GM21786 (cell line): ENCODE results near the gene SGSM1.

Source experiments
- ATAC-seq: cut with Tn5 transposase; IDR thresholded peaks from one replicate; pipeline ENCODE4 v1.9.1; 2021; ENCODE audit not compliant: unreplicated experiment

SGSM1 gene

GRCh38 chr22:24803064-24803542 is 2.9 kb upstream of the SGSM1 start:
- no peak for ATAC-seq

GRCh38 chr22:24806663-24807001 is 621 bp downstream of the SGSM1 start:
- no peak for ATAC-seq

- ATAC-seq, result no peak
Observed at GRCh38 chr22:24807284-24807950, 1.4 kb downstream of the SGSM1 start.

DNA sequence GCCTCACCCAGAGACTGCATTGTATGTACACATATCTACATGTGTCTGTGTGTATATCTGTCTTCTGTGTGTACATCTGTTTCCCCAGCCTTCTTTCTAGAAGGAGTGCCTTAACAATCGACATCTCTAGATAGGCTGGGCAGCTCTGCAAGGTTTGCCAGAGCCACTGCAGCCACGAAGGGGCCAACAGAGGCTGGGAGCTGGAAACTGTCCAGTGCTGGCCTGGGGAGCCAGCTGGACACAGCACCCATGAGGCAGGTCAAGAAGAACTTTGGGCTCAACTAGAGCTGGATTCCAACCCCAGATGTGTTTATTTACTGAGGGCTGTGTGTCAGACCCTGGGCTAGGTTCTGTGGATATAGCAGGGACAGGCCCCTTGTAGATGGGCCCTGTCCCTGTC is 3.3 kb downstream of the SGSM1 start:
- no peak for ATAC-seq

GRCh38 chr22:24810043-24810749 is 4.2 kb downstream of the SGSM1 start:
- no peak for ATAC-seq

DNA sequence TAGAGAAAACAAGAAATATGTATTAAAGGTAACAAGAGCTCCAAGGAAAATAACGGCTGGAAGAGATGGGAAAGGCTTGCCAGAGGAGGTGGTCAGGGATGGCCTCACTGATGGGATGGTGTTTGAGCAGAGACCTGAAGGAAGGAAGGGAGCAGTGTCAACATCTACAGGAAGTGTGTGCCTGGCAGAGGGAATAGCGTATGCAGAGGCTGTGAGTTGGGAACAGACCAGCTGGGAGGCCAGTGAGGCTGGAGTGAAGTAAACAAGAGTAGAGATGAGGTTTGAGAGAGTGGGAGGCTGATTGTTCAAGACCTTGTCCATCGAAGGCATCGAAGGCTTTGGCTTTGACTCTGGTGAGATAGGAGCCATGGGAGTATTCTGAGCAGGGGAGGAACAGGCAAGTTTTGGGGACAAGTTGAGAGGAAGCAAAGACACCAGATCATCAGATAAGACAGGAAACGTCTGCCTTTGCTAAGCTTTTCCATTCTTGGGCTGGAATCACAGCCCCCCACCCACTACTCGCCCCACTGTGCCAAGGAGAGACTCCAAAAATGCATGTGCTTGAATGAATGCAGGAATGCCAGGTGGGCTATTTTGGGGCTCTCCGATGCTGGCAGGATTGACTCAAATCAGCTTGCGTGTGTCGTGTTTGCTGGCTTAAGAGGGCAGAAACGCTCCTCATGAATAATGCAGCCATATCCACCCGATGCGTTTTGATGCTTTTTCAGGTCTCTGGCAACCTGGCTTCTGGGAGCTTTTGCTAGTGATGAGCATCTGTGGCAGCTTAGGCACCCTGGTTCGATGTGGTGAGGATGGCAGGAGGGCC is 7.2 kb downstream of the SGSM1 start:
- ATAC-seq, result no peak

DNA sequence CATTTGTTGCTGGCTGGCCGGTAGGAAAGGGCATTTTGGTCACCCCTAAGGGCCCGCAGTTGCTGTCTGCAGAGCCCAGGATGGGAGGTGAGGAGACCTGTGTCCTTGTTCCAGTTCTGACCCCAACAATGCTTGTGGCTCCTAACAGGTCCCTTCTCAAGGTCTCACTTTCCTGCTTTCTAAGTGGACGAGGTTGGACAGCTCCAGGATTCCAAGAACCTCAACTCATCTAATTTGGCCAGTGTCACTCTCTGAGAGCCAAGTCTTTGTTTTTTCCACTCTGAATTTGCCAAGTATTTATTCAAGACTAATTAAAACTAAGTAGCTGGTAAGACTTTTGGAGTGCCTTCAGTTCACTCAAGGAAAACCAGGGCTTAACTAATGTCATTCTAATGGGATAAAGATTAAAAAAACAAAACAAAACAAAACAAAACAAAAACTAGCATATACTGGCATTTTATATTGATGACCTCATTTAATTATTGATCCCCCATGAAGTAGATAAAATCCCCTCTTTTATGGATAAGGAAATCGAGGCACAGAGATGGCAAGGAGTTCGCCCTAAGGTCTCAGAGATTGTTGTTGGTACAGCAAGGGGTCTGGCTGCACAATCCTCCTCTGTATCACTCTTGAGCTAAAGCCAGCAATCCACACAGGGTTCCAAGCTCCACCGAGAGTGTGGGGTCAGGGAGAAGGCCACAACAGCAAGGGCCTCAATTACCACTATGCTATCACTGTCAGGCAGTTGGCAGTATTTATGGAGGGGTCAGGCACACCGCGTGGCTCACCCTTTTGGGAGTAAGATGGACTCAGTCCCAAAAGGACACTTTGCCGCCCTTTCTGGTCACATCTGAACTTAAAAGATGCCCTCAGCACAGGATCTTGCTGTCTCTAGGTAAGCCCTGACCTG is 8.1 kb downstream of the SGSM1 start:
- ATAC-seq, result no peak

GRCh38 chr22:24816806-24817205 is 10.8 kb downstream of the SGSM1 start:
- ATAC-seq, result no peak

- ATAC-seq, result no peak
Observed at GRCh38 chr22:24819487-24819886, 13.5 kb downstream of the SGSM1 start.

GRCh38 chr22:24819911-24820461 is 14.0 kb downstream of the SGSM1 start:
- ATAC-seq, result no peak

DNA sequence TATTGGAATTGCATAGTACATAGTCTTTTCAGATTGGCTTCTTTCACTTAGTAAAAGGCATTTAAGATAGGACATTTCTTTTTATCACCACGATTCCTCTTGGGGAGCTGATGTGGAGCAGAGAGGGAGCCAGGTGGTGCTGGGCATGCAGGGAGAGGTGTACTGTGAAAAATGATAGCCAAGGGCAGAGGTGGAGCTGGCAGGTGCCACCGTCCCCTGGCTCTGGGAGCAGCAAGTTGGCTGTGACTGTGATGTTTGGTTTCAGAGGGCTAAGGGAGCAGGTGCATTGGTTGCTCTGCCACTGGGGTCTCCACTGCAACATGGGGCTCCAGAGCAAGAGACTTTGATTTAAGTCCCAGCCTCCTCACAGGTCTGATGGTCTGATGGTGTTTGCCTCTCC is 16.5 kb downstream of the SGSM1 start:
- no peak for ATAC-seq

- ATAC-seq, result no peak
Observed at GRCh38 chr22:24823787-24824186, 17.8 kb downstream of the SGSM1 start.

DNA sequence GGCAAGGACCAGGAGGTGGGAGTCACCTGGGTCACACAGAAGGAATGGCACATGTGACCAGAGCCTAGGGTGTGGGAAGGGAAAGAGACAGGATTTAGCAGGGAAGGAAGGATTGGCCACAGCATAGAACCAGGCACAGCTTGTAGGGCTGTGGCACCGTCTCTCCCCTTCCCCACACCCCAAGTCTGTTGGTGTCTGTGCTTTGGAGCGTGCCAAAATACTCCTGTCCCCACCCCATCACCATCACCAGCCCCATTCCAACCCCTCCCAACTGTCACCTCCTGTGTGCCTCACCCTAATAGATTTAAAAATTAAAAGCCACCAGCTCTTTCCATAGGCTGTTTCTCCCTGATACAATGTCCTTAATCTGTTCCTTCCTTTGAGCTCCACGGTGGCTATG is 18.2 kb downstream of the SGSM1 start:
- no peak for ATAC-seq

- ATAC-seq, result no peak
Observed at GRCh38 chr22:24824915-24825314, 18.9 kb downstream of the SGSM1 start.

- ATAC-seq, result no peak
Observed at GRCh38 chr22:24826710-24827285, 20.8 kb downstream of the SGSM1 start.

DNA sequence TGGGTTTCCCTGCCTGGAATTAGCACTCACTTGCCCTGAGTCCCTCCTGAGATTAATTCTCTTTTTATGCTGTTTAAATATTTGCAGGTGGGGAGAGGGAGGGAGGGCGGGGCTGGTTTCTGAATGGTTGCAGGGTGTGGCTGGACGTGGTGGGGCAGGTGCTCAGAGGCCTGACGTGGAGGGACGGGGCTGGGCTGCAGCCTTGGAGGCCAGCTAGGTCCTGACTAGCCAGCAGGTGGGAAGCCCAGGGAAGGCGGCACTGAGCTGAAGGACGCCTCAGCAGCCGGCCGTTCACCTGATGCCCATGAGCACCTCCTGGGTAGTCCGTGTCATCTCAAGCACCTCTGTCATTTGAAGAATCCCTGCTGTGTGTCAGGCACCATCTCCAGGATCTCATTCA is 21.3 kb downstream of the SGSM1 start:
- ATAC-seq, result no peak

- ATAC-seq, result no peak
Observed at GRCh38 chr22:24830205-24830979, 24.4 kb downstream of the SGSM1 start.

- ATAC-seq, result no peak
Observed at GRCh38 chr22:24831687-24832086, 25.7 kb downstream of the SGSM1 start.

DNA sequence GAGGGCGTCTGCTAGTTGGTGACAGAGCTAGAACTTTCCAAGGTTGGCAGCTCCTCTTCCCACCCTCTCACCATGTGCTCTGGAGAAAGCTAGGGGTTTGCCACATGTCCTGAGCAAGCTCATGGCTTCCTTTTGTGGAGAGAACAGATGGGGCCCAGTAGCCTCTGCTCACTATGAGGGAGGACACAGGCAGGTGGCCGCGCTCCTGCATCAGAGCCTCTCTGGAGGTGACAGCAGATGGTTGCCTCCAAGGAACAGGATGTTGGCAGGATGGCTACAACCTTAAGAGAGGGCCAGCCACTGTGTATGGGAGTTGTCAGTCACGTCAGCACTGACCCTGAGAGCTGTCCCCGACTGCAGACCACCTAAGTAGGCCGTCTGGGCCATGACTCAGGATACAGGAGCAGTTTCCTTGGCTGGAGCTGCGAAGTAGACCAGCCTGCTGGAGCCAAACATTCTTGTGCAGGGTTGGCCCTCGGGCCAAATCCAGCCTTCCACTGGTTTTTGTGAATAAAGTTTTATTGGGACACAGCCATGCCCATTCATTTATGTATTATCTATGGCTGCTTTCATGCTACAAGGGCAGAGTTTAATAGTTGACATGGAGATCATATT is 28.0 kb downstream of the SGSM1 start:
- no peak for ATAC-seq
